Fibroblast of peridontal ligament (primary cell): ENCODE data around the gene NIT2.
"Not testable (repeated sequence)": the region's sequence is repeated elsewhere in the genome, so short reads cannot be mapped to it uniquely, and the experiment has no call there.

Source experiments
- DNase-seq: peaks from one replicate; pipeline ENCODE4 v3.0.0-alpha.2; 2010; ENCODE audit errors: extremely low read depth

NIT2 gene

GRCh38 chr3:100334488-100335351 is at the start of gene NIT2:
TSS of gene NIT2 (plus strand) at chr3:100334757. CDS start at chr3:100334792, 35 bp downstream.
- DNase-seq: peak; percentile 64

- DNase-seq: no peak
Measured at GRCh38 chr3:100288288-100288894, 46.2 kb upstream of the NIT2 start.

GRCh38 chr3:100289339-100289738 is 45.2 kb upstream of the NIT2 start:
- DNase-seq: no peak

- DNase-seq: no peak
Measured at GRCh38 chr3:100295089-100295488, 39.5 kb upstream of the NIT2 start.

GRCh38 chr3:100297784-100298183 is 36.8 kb upstream of the NIT2 start:
- DNase-seq: peak; percentile 26

- DNase-seq: no peak
Measured at GRCh38 chr3:100299016-100299415, 35.5 kb upstream of the NIT2 start.

- DNase-seq: no peak
Measured at GRCh38 chr3:100306695-100307094, 27.9 kb upstream of the NIT2 start.

- no peak for DNase-seq
Measured at GRCh38 chr3:100310355-100310965, 24.1 kb upstream of the NIT2 start.

GRCh38 chr3:100311011-100311410 is 23.5 kb upstream of the NIT2 start:
- peak; percentile 29 for DNase-seq

GRCh38 chr3:100316641-100317069 is 17.9 kb upstream of the NIT2 start:
- peak; percentile 86 for DNase-seq

- DNase-seq: no peak
Measured at GRCh38 chr3:100317912-100318311, 16.6 kb upstream of the NIT2 start.

GRCh38 chr3:100319951-100320350 is 14.6 kb upstream of the NIT2 start:
- no peak for DNase-seq

- no peak for DNase-seq
Measured at GRCh38 chr3:100324044-100324443, 10.5 kb upstream of the NIT2 start.

- no peak for DNase-seq
Measured at GRCh38 chr3:100325827-100326226, 8.7 kb upstream of the NIT2 start.

GRCh38 chr3:100327377-100327776 is 7.2 kb upstream of the NIT2 start:
- DNase-seq: not testable (repeated sequence)

GRCh38 chr3:100329800-100330489 is 4.6 kb upstream of the NIT2 start:
- no peak for DNase-seq

GRCh38 chr3:100330651-100331050 is 3.9 kb upstream of the NIT2 start:
- DNase-seq: no peak

- DNase-seq: no peak
Measured at GRCh38 chr3:100331660-100332059, 2.9 kb upstream of the NIT2 start.

GRCh38 chr3:100333051-100333450 is 1.5 kb upstream of the NIT2 start:
- DNase-seq: no peak

GRCh38 chr3:100333970-100334487 is 528 bp upstream of the NIT2 start:
- DNase-seq: no peak

GRCh38 chr3:100335434-100335833 is 877 bp downstream of the NIT2 start:
- DNase-seq: no peak

- DNase-seq: not testable (repeated sequence)
Measured at GRCh38 chr3:100336229-100336628, 1.7 kb downstream of the NIT2 start.
